Astrocyte (in vitro differentiated cells and primary cell): ENCODE data around the gene FBXO27. TPM values are rescaled to one million over a fixed set of nuclear protein-coding genes. Genes with fewer than 3 reads are reported as not detected.
"Not testable (repeated sequence)": the region's sequence is repeated elsewhere in the genome, so short reads cannot be mapped to it uniquely, and the experiment has no call there.

Source experiments
- DNase-seq: peaks from one replicate; pipeline ENCODE4 v3.0.0-alpha.2; 2010; ENCODE audit warnings: low read depth
- FAIRE-seq: peaks from 2 replicates; lab custom pipeline; 2011; peaks lifted over from hg19 to GRCh38; lab: Jason Lieb, UNC
- H2AFZ ChIP-seq: 2 replicates; pipeline ENCODE4 v1.6.0; 2012; ENCODE audit warnings: low read depth, low read length, inconsistent platforms
- H3K27ac ChIP-seq: 2 replicates; pipeline ENCODE4 v1.5.1; 2011; ENCODE audit warnings: low read depth, low read length, inconsistent platforms
- H3K27me3 ChIP-seq: 2 replicates; pipeline ENCODE4 v1.6.0; 2011; ENCODE audit warnings: low read length, inconsistent platforms; ENCODE audit not compliant: insufficient read depth
- H3K36me3 ChIP-seq: 2 replicates; pipeline ENCODE4 v1.5.1; 2011; ENCODE audit warnings: low read length, inconsistent platforms; ENCODE audit not compliant: insufficient read depth
- H3K4me1 ChIP-seq: 2 replicates; pipeline ENCODE4 v1.5.1; 2011; ENCODE audit warnings: low read length, inconsistent platforms; ENCODE audit not compliant: insufficient read depth
- H3K4me2 ChIP-seq: 2 replicates; pipeline ENCODE4 v1.6.0; 2012; ENCODE audit warnings: low read length, inconsistent platforms
- H3K4me3 ChIP-seq: 2 replicates; pipeline ENCODE4 v1.5.1; 2011; ENCODE audit warnings: low read depth, mild to moderate bottlenecking, low read length, inconsistent platforms; ENCODE audit not compliant: insufficient read depth
- H3K79me2 ChIP-seq: 2 replicates; pipeline ENCODE4 v1.6.0; 2012; ENCODE audit warnings: mild to moderate bottlenecking, low read length, inconsistent platforms; ENCODE audit not compliant: insufficient read depth
- H3K9ac ChIP-seq: 2 replicates; pipeline ENCODE4 v1.6.0; 2012; ENCODE audit warnings: mild to moderate bottlenecking, low read length, inconsistent platforms
- H3K9me3 ChIP-seq: 2 replicates; pipeline ENCODE4 v1.5.1; 2012; ENCODE audit warnings: low read depth, mild to moderate bottlenecking, low read length, inconsistent platforms; ENCODE audit not compliant: insufficient read depth
- H4K20me1 ChIP-seq: 2 replicates; pipeline ENCODE4 v1.6.0; 2012; ENCODE audit warnings: low read length, inconsistent platforms; ENCODE audit not compliant: insufficient read depth
- H3K27ac Mint-ChIP-seq: one replicate; pipeline ENCODE4 v1.8.0; 2021; ENCODE audit warnings: mild to moderate bottlenecking, mixed read lengths; ENCODE audit not compliant: unreplicated experiment
- H3K27me3 Mint-ChIP-seq: one replicate; pipeline ENCODE4 v1.8.0; 2021; ENCODE audit warnings: low read depth, mixed read lengths; ENCODE audit not compliant: unreplicated experiment
- H3K36me3 Mint-ChIP-seq: one replicate; pipeline ENCODE4 v1.8.0; 2021; ENCODE audit warnings: low read depth, mixed read lengths; ENCODE audit not compliant: unreplicated experiment
- H3K4me1 Mint-ChIP-seq: one replicate; pipeline ENCODE4 v1.8.0; 2021; ENCODE audit warnings: low read depth, mixed read lengths; ENCODE audit not compliant: unreplicated experiment
- H3K4me3 Mint-ChIP-seq: one replicate; pipeline ENCODE4 v1.8.0; 2021; ENCODE audit warnings: mild to moderate bottlenecking, moderate library complexity, mixed read lengths; ENCODE audit not compliant: unreplicated experiment
- H3K9me3 Mint-ChIP-seq: one replicate; pipeline ENCODE4 v1.8.0; 2021; ENCODE audit warnings: mild to moderate bottlenecking, mixed read lengths; ENCODE audit not compliant: unreplicated experiment
- EZH2 ChIP-seq: IDR thresholded peaks from 2 replicates; pipeline ENCODE4 v1.6.1; 2012; ENCODE audit warnings: mild to moderate bottlenecking, low read length, inconsistent platforms; ENCODE audit not compliant: insufficient read depth
- total RNA-seq: library from RNA; stranded (reverse); gene quantifications from 2 replicates; pipeline ENCODE4 v1.2.1, GENCODE V29; 2021
- TF ChIP-seq, protein P1 (sequence below): IDR thresholded peaks from 2 replicates; pipeline ENCODE4 v1.5.1; 2011; ENCODE audit warnings: low read depth, mild to moderate bottlenecking, inconsistent platforms, low read length, moderate library complexity; ENCODE audit not compliant: insufficient read depth

Gene FBXO27
- total RNA-seq, 1 donor from 2014 or later, result 7.1 TPM

DNA sequence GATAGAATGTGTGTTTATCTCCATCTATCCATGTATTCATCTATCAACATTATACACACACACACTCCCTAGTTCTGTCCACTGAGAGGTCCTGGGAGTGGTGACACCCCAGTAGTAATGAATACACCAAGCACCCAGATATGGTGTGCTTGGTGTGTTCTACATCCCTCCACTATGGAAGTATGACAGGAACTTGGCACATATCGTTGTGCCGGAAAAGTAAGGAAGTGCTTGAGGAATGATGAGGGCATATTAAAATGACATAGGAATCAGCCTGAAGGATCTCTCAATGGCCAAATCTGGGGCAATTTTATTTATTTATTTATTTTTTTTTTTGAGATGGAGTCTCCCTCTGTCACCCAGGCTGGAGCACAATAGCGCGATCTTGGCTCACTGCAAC is 28.6 kb downstream of the FBXO27 start:
- H4K20me1 ChIP-seq, result no peaks in the 10 kb centered on the region
- H3K9ac ChIP-seq, result no peak overlapping the region
- Mint-ChIP-seq H3K4me3 (no peak overlapping the region), H3K36me3 (no peaks in the 10 kb centered on the region), H3K27ac (no peak overlapping the region), H3K9me3 (no peaks in the 10 kb centered on the region), H3K4me1 (no peaks in the 10 kb centered on the region), H3K27me3 (peaks cover 11% of the 10 kb centered on the region)
- FAIRE-seq, result no peak
- TF ChIP-seq, protein P1, sequence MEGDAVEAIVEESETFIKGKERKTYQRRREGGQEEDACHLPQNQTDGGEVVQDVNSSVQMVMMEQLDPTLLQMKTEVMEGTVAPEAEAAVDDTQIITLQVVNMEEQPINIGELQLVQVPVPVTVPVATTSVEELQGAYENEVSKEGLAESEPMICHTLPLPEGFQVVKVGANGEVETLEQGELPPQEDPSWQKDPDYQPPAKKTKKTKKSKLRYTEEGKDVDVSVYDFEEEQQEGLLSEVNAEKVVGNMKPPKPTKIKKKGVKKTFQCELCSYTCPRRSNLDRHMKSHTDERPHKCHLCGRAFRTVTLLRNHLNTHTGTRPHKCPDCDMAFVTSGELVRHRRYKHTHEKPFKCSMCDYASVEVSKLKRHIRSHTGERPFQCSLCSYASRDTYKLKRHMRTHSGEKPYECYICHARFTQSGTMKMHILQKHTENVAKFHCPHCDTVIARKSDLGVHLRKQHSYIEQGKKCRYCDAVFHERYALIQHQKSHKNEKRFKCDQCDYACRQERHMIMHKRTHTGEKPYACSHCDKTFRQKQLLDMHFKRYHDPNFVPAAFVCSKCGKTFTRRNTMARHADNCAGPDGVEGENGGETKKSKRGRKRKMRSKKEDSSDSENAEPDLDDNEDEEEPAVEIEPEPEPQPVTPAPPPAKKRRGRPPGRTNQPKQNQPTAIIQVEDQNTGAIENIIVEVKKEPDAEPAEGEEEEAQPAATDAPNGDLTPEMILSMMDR, result no peak
- no peak for TF ChIP-seq EZH2
- no peaks in the 10 kb centered on the region for H3K4me1 ChIP-seq
- no peaks in the 10 kb centered on the region for H3K9me3 ChIP-seq
- H3K36me3 ChIP-seq, result no peaks in the 10 kb centered on the region
- no peak overlapping the region for H2AFZ ChIP-seq
- no peaks in the 10 kb centered on the region for H3K27me3 ChIP-seq
- H3K4me2 ChIP-seq, result no peak overlapping the region
- no peak for DNase-seq
- H3K4me3 ChIP-seq, result no peak overlapping the region
- H3K79me2 ChIP-seq, result no peaks in the 10 kb centered on the region
- H3K27ac ChIP-seq, result no peak overlapping the region

DNA sequence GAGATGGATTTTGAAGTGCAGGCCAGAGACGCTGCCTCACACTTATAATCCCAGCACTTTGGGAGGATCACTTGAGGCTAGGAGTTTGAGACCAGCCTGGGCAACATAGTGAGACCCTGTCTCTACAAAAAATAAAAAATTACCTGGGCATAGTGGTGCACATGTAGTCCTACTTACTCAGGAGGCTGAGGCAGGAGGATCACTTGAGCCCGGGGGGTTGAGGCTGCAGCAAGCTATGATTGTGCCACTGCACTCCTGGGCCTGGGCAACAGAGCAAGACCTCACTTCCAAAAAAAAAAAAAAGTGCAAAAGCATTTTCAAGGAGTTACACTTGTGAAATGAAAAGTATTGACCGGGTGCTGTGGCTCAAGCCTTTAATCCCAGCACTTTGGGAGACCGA is 29.2 kb downstream of the FBXO27 start:
- H3K4me2 ChIP-seq, result no peak overlapping the region
- no peaks in the 10 kb centered on the region for H3K4me1 Mint-ChIP-seq
- H3K27ac ChIP-seq, result no peak overlapping the region
- DNase-seq (no peak), FAIRE-seq (no peak)
- no peaks in the 10 kb centered on the region for H3K9me3 ChIP-seq
- H3K27ac Mint-ChIP-seq, result no peak overlapping the region
- H3K9ac ChIP-seq, result no peak overlapping the region
- TF ChIP-seq, protein P1, result no peak
- no peak for TF ChIP-seq EZH2
- no peak overlapping the region for H2AFZ ChIP-seq
- no peaks in the 10 kb centered on the region for H3K36me3 ChIP-seq
- no peaks in the 10 kb centered on the region for H4K20me1 ChIP-seq
- no peaks in the 10 kb centered on the region for H3K9me3 Mint-ChIP-seq
- no peaks in the 10 kb centered on the region for H3K27me3 ChIP-seq
- H3K4me1 ChIP-seq, result no peaks in the 10 kb centered on the region
- H3K4me3 ChIP-seq, result no peak overlapping the region
- H3K36me3 Mint-ChIP-seq, result no peaks in the 10 kb centered on the region
- H3K79me2 ChIP-seq, result no peaks in the 10 kb centered on the region
- H3K4me3 Mint-ChIP-seq, result no peak overlapping the region
- H3K27me3 Mint-ChIP-seq, result peaks cover 11% of the 10 kb centered on the region

DNA sequence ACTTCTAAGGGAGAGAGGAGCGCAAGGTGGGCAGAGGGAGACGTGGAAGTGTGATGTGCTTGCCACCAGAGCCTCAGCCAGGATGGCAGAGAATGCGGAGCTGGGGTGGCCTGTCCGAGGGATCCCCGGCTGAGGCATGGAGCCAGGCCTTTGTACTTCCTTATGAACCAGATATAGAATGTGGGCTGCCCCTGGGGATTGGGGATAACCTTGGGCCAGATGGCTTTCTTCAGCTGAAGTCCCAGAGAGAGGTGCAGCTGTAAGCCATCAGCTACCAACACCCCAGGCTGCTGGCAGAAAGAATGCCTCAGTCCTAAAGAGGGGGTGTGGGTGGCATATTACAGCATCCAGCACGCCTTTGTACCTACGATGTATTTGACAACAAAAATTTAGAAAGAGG is 31.3 kb downstream of the FBXO27 start:
- Mint-ChIP-seq H3K36me3 (no peaks in the 10 kb centered on the region), H3K4me3 (no peak overlapping the region), H3K9me3 (no peaks in the 10 kb centered on the region), H3K27me3 (peaks cover 9% of the 10 kb centered on the region), H3K4me1 (no peaks in the 10 kb centered on the region), H3K27ac (no peak overlapping the region)
- FAIRE-seq (no peak), DNase-seq (no peak)
- H3K9ac ChIP-seq, result no peak overlapping the region
- TF ChIP-seq, protein P1, result no peak
- no peak for TF ChIP-seq EZH2
- H3K9me3 ChIP-seq, result no peaks in the 10 kb centered on the region
- H3K27me3 ChIP-seq, result no peaks in the 10 kb centered on the region
- H4K20me1 ChIP-seq, result no peaks in the 10 kb centered on the region
- H3K79me2 ChIP-seq, result no peaks in the 10 kb centered on the region
- no peak overlapping the region for H3K27ac ChIP-seq
- H3K4me1 ChIP-seq, result no peaks in the 10 kb centered on the region
- no peak overlapping the region for H3K4me2 ChIP-seq
- no peak overlapping the region for H2AFZ ChIP-seq
- no peaks in the 10 kb centered on the region for H3K36me3 ChIP-seq
- H3K4me3 ChIP-seq, result no peak overlapping the region

DNA sequence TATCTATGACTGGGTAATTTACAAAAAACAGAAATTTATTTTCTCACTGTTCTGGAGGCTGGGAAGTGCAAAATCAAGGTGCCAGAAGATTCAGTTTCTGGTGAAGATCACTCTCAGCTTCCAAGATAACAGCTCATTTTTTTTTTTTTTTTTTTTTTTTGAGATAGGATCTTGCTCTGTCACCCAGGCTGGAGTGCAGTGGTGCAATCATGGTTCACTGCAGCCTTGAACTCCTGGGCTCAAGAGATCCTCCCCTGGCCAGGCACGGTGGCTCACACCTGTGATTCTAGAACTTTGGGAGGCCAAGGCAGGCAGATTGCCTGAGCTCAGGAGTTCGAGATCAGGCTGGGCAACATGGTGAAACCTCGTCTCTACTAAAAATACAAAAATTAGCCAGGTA is 34.8 kb downstream of the FBXO27 start:
- not testable (repeated sequence) for H3K27ac Mint-ChIP-seq, H3K27me3 ChIP-seq, H3K9me3 Mint-ChIP-seq, H3K4me3 ChIP-seq, H3K27me3 Mint-ChIP-seq, DNase-seq, H3K4me3 Mint-ChIP-seq, H3K36me3 Mint-ChIP-seq, H3K4me1 Mint-ChIP-seq, H3K9ac ChIP-seq, H3K36me3 ChIP-seq, H3K4me2 ChIP-seq, H3K9me3 ChIP-seq, H4K20me1 ChIP-seq, H3K4me1 ChIP-seq, H2AFZ ChIP-seq, H3K79me2 ChIP-seq, H3K27ac ChIP-seq, FAIRE-seq
